Activated CD4-positive, alpha-beta T cell treated with anti-CD3 and anti-CD28 coated beads for 48 hours (primary cell): ENCODE data around the gene WWOX.
A peak's percentile ranks its signal among the peaks of the same experiment; 100 is the strongest.

Source experiments
- DNase-seq: peaks from one replicate; pipeline ENCODE4 v3.0.0-alpha.2; 2020

The WWOX gene

DNA sequence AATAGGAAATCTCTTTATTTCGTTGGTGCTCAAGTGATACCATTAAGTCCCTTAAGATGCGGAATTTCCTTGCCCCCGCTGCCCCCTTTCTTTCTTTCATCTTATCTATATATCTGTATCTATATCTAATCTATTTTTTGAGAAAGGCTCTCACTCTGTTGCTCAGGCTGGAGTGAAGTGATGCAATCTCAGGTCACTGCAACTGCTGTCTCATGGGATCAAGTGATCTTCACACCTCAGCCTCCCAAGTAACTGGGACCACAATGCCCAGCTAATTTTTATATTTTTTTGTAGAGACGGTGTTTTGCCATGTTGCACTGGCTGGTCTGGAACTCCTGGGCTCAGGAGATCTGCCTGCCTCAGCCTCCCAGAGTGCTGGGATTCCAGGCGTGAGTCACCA lies 693.5 kb downstream of the WWOX start:
- no peak for DNase-seq

DNA sequence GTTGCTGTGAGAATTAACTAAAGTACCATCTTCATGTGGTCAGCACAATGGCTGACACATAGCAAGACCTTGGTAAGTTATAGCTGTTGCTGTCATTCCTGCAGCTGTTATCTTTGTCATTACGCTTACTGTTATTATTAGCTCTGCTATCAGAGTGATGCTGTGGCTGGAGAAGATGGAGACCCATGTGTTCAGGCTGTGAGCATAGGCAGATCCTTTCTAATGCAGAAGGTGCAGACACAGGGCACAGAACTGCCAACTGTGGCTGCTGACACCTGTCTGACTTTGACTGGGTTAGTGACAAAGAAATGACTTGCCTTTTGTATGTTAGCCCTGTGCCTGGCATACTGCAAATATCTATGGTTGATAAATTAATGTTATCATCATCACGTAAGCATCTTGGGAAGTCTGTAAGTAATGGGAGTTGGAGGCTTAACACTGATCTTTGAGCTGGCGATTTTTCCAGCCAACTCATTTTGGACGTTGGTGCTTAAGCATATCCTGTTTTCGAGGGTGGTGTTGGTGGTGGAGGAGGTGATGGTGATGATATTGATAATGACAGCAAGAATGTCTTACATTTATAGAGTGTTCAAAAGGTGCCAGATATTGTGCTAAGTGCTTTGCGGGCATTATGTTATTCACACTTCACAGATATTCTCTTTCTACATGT lies 695.3 kb downstream of the WWOX start:
- DNase-seq: no peak

DNA sequence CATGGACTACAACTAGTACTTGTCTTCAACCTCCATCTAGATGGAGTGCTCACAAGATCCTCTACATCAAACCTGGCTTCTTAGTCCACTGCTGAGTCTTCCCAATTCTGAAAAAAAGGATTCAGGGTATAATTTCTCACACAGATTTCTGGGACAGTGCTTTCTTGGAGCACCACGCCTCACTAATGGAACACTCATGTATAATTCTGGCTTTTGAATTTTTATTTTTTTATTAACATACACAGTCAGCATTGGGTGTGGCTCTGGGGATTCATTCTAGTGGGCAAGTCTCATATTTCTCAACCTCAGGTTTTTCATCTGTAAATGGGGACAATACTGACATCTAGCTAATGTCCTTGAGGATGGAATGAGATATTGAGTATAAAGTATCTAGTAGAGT lies 696.0 kb downstream of the WWOX start:
- no peak for DNase-seq

DNA sequence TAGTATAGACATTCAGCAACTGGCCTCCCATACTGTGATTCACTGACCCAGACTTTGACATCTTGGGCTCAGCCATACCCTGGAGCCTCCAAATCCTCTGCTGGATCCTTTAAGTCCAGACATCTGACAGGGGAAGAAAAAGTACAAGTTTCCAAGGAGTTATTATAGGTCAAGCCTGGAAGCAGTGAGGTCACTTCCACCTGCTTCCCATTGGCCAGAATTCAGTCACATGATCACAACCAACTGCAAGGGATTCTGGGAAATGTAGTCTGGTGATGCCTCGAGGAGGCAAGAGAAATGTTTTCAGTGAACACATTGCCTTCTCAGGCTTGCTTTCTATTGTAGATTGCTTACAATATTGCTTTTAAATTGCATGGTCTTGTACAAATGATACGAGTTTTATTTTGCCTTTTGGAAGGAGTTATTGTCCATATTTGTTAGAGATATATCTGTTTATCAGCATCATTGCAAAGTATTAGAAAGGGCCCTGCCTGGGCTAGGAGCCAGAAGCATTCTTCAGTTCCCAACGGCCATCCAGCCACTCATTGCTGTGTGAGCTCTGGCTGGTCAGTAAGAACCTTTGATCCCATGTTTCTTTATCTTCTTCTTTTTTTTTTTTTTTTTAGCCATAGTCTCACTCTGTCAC lies 696.9 kb downstream of the WWOX start:
- DNase-seq: peak; percentile 50

DNA sequence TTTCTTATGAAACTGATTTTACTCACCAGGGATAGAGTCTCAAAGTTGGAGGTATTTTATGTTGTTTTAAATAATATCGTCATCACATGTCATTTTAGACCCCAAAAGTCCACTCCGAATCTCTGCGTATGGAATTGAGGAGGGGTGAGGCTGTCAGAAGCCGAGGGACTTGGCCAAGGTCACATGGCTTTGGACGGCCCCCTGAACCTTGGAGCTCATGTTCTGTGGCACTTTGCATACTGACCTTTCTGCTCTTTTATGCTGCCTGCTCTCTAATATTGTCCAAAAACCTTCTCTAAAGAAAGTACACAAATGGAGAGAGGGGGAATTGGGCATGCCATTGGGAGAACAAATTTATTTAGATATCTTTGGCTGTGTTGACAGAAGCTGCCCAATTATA lies 700.0 kb downstream of the WWOX start:
- no peak for DNase-seq

DNA sequence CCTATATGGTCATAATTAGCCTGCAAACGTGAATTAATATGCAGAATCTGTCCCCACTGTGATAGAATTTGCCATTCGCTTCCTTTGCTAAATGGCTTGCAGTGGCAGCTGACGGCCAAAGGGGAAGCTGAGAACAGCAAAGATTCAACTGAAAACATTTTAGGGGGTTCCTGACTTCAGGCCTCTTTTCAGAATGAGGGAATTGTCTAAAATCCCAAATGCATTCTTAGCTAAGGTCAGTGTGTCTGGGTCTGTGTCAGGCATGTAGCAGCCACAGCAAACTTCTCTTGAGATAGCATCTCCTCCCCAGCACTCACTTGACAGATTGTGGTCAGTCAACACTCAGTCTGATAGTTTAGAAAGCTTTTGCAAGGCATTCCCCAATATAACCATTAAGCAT lies 701.1 kb downstream of the WWOX start:
- no peak for DNase-seq

DNA sequence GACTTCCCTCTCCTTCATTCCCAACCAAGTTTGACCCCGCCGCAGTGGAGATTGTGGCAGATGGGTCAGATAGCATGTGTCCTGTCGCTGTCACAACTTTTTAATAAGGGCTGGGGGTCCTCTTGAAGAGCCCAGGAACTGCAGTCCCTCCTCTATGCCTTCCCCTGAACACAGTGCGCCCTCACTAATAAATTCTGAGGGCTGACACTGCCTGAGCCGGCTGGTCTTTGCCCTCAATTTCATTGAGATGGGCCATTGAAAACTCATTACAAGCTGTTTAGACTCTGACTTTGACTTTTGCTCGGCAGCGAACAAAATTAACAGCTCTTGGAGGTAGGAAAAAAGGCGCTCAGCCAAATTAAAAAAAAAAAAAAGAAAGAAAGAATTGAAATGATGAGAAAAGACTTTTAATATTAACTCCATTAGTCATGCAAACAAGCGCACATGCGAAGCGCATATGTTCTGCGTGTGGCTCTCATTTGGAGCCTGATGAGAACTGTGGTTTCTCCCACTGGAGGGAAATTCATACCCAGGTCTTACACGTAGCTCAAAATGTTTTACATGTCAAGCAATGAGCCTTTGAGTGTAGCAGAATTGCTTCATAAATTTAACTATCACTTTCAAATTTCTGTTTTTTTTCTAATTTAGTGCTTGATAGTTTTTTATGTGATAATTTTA lies 704.7 kb downstream of the WWOX start:
- no peak for DNase-seq

DNA sequence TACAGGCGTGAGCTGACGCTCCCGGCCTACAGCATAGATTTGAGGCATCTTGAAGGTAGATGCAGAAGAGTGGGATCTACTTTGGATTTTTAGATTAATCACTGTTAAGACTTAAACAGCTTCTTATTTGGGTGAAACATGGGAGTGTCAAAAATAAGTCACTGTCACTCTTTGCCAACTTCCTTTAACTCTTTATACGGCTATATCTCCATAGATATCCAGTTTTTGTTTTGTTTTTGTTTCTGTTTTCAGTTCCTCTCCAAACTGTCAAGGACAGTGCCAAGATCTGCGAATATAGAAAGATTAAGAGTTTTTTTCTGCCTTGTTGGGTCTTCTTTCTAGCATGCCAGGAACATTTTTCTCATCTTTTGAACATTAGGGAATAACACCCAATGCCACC lies 706.1 kb downstream of the WWOX start:
- DNase-seq: no peak

DNA sequence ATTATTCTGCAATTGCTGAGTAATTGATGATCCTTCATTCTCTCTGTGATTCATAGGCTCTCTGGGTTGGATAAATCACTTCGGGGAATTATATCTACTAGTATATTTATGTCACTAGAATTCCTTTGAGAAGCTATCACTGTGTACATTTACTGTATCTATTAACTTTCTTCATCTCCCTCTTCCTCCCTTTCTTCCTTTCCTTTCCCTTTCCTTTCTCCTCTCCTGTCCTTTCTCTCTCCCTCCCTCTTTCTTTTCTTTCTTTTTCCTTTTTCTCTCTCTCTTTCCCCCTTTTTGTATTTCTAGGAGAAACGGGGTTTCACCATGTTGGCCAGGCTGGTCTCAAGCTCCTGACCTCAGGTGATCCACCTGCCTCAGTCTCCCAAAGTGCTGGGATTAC lies 711.8 kb downstream of the WWOX start:
- no peak for DNase-seq

DNA sequence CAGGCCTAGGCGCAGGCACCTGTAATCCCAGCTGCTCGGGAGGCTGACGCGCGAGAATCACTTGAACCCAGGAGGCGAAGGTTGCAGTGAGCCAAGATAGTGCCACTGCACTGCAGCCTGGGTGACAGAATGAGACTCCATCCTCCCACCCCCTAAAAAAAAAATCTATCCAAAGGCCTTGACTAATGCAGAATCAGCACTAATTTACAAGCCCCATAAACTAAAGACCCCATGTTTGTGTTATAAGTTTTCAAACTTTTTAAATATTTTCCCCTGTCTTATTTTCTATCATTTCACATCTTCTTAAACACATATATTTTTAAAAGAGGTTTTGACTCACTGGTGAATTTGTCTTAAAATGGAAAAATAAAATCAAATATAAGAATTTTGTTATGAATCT lies 713.1 kb downstream of the WWOX start:
- DNase-seq: no peak

DNA sequence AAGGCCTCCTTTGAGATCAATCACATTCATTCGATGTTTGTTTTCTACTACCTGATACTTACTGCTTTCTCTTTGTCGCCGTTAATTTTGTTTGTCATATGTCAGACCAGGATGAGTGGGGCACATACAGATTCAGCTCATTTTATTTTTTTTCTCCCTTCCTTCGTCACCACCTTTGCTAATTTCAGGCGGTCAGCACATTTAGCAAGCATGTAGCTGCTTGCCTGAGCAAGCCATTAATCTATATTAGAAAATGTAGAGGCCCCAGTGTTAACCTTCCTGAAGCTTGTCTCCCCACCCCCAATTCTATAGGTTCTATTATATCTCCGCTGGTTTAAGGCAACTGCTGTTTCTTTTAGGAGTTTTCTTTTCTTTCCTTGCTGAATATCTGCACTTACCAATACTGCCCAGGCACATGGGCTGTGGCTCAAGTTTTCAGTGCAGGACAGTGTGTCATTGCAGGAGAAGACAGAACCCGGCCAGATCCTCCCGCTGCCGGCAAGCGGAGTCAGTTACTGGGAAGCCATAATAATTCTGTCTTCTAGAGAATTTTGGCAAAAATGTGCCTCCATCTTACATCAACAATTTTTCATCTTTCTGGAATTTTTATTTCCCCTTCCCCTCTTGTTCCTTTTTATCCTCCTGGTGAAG lies 714.3 kb downstream of the WWOX start:
- no peak for DNase-seq

DNA sequence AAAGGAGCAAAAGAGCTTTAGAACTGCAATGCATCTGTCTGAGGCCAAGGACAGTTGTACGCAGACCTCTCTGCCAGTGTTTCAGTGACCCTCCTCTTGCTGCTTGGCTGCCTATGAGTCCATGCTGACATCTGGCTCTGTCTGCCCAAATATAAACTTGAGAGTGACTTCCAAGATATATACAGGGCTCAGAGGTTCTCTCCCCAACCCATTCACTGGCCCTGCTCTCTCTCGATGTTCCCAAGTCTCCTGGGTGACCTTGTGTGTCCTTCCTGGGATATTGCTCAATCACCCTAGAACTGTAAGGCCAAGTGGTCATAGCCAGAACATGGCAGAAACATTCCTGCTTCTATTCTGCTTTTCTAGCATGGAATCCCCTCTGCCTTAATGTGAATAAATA lies 716.3 kb downstream of the WWOX start:
- DNase-seq: no peak

DNA sequence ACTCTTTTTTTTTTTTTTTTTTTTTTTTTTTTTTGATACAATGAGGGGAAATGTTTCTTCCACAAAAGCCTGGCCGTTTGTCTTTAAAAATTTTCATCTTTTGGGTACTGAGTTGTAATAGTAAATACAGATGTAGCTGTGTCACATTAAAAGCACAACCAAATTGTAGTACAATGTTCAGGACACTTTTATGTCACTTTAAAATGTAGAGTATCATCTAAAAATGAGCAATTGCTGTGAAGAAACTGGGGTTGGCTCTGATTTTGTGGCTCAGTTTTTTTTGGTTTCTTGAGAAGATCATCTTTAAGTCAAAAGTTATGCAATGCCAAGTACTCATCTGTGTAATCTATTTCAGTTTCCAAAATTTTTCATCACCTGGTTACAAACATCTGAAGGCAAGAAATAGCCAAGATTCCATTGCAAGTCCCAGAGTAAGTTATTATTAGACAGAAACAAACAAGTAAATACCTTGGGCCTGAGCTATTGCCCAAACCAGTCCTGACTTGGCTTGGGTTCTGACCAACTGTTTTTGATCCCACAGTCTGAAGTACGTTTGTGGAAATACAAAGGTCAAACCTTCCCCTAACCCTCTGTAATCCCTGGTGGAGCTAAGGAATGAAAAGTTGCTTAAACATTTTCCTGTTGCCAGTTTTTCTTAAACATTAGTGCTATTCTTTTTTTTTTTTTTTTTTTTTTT lies 717.2 kb downstream of the WWOX start:
- no peak for DNase-seq

DNA sequence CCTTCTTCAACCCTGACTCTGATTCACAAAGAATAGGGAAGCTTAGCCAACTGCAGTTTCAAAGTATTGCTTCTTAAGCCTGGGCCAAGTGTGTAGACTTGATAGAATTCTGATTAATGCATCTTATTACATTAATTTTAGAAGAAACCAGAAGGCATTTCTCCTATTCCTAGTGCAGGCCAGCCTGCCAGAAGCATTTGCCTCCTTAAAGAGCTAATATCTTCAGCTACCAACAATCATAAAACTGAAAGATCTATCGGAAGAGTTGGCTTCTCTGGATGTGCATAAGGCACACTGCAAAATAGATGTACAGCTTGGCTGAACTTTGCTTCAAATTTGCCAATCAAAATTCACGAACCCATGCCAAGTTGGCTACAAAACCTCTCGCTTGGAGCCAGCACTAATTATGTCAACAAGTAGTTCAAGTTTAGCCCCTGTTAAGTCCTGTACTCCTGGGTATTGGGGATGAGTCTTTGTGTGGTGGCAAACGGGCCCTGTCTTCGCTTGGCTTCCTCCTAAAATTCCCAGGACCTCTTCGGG lies 717.8 kb downstream of the WWOX start:
- DNase-seq: no peak

DNA sequence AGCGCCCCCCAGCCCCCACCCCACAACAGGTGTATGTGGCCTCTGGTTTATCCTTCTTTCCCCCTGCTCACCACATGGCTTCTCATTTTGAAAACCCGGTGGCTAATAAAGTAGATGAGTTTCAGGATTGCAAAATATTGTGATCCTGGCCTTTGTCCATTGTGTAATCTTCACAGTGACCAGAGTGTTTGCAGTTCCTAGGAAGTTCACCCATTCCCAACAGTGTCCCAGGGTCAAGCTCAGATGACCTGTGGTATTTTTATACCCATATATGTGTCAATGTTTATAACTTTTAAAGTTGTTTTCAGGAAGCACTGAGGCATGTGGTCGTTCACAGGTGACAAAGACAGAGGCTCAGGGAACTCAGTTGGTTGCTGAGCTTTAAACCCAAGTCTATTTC lies 721.9 kb downstream of the WWOX start:
- no peak for DNase-seq

DNA sequence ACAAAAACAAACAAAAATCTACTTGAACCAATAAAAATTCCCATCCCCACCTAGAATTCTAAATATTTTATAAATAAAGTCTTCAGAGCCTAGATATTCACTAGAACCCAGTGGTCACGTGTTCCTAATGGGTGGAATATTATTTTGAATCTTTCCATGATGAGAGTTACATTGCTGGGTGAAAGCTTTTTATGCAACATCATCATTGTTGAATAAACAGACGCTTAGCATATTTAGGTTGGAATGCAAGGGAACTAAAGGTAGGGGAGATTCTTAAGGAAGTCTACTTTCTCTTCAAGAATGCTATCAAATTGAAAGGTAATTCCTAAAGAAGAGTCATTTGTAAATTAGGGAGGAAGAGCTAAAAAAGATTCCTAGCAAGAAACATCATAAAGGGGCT lies 723.1 kb downstream of the WWOX start:
- no peak for DNase-seq

DNA sequence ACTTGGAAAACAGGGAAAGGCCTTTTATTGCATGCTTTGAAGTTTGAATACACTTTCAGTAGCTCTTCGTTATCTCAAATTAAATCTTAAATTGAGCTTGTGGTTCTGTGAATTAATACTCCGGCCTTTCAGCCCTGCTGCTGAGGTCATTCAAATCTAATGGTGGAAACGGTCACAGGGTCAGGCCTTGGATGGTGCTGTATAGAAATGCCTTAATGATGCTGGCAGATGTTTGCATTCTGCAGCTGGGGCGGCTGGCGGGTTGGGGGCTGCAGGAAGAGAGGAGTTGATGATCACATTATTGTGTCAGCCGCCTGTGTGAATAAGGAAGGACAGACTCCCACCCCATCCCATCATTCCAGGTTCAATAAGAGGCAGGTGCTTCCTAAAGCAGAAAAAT lies 723.6 kb downstream of the WWOX start:
- DNase-seq: no peak

DNA sequence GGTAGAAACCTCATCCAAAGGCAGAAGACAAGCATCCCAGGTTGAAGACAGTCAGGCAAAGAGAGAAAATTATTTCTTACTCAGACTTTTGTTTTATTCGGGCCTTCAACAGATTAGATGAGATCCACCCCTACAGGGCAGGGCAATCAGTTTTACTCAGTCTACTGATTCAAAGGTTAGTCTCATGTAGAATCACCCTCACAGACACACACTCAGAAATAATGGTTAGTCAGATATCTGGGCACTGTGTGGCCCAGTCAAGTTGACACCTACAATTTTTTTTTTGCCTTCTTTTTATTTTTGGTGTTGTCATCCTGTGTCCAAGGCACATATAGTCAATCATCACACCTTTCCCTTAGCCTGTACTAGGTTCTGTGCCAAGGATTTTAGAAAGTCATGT lies 729.8 kb downstream of the WWOX start:
- no peak for DNase-seq

DNA sequence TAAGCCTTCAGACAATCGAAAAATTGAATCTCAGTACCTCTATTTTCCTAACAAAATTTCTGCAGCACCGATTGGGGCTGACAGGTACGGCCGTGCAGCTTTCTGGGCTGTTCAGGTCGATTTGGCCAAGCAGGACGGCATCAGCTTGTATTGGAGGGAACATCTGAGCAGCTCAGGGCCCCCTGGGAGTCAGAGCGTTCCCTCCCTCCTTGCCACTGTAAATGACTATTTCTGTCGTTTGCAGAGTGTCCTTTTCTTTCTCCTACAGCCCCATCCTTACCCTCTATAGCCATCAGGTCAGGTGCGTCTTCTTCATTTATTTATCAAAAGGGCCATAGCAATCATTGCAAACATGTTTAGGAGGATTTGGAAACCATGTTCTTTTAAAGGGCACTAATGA lies 731.1 kb downstream of the WWOX start:
- no peak for DNase-seq

DNA sequence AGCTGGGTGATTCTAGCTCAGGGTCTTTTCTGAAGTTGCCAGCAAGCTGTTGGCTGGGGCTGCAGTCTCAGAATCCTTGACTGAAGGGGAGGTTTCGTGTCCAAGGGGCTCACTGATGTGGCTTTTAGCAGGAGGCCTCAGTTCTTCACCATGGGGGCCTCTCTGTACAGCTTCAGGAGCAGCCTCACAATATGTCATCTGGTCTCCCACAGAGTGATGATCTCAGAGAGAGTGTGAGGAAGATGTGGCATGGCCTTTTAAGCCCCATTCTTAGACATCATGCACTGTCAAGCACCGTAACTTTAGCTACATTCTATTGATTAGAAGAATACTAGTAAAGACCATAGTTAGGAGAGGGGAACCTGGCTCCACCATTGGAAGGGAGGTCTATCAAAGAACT lies 732.6 kb downstream of the WWOX start:
- no peak for DNase-seq

DNA sequence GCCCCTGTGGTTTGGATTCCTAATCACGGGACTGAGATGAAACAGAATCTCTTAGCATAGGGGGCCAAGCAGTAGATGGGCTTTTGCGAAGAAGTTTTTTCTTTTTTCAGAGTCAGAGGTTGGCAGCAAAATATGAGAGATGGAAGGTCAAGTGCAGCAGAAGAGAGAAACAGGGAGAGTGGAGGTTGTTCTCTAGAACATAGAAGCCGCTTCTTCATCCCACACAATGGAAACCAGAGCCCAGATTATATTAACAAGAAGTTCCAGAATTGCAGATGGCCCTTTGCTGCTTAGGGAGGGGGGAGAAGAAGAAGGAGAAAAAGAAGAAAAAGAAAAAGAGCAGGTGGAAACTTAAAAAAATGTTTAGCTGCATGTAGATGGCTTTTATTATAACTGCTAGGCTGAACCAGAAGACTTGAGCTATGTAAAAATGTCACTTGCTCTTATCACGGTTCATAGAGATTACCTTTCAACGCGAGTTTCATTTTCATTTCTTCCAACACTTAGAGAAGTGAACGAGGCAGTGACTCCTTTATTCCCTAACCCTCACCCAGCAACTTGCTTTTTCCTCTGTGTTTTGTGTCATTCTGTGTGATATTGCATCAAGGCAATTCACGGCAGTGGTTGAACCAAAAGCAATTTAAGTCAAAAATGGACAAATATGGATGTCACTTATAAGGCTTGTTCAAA lies 737.5 kb downstream of the WWOX start:
- peak; percentile 9 for DNase-seq

DNA sequence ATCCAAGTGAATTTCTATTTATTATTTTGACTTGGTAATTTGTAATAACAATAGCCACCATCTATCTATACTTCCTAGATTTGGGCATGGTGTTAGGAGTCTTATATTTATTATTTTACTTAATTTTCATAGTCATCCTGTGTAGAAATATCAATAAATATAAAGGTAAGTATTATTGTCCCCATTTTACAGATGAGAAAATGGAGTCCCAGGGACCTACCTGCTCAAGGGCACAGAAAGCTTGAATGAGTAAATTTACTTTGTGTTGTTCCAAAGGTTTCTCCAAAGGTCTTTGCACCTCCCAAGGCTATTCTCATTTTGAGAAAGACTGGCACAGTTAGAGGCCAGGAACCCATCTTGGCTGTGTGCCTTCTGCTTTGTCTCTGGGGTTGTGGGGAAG lies 738.3 kb downstream of the WWOX start:
- no peak for DNase-seq

DNA sequence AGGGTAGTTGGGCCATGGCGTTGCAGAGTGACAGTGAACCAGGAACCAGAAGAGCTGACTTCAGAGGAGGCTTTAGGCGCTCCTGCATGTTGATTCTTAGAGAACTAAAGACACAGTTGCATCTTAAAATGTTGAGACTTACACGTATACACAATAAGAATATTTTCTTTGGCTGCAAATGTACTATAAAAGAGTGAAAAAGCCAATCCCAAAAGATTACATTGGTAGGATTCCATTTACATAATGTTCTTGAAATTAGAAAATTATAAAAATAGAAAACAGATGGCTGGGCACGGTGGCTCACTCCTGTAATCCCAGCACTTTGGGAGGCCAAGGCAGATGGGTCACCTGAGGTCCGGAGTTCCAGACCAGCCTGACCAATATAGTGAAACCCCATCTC lies 738.8 kb downstream of the WWOX start:
- no peak for DNase-seq
